Measurements from ENCODE around the gene NR2F6.
"Not testable (repeated sequence)": the region's sequence is repeated elsewhere in the genome, so short reads cannot be mapped to it uniquely, and the experiment has no call there.

Gene NR2F6

GRCh38 chr19:17209126-17210036, 36.3 kb downstream of the NR2F6 start:
- DNase-seq: peak; percentile 48 to 50

- no peak for DNase-seq
Measured at GRCh38 chr19:17206736-17207581, 38.8 kb downstream of the NR2F6 start.

GRCh38 chr19:17205237-17206140, 40.2 kb downstream of the NR2F6 start:
- peak; percentile 62 to 72 for DNase-seq

- no peak for DNase-seq
Measured at GRCh38 chr19:17202713-17203112, 43.0 kb downstream of the NR2F6 start.

- peak in 1 of 2 donors; percentile 27 for DNase-seq
Measured at GRCh38 chr19:17202249-17202648, 43.5 kb downstream of the NR2F6 start.

GRCh38 chr19:17200408-17201079, 45.2 kb downstream of the NR2F6 start:
- DNase-seq: no peak

GRCh38 chr19:17197666-17198065, 48.1 kb downstream of the NR2F6 start:
- DNase-seq: no peak

GRCh38 chr19:17196610-17197009, 49.1 kb downstream of the NR2F6 start:
- no peak for DNase-seq

GRCh38 chr19:17195106-17195505, 50.6 kb downstream of the NR2F6 start:
- no peak for DNase-seq

- no peak for DNase-seq
Measured at GRCh38 chr19:17194608-17195007, 51.1 kb downstream of the NR2F6 start.

GRCh38 chr19:17192751-17193150, 53.0 kb downstream of the NR2F6 start:
- no peak for DNase-seq

- not testable (repeated sequence) for DNase-seq
Measured at GRCh38 chr19:17191736-17192135, 54.0 kb downstream of the NR2F6 start.

- DNase-seq: no peak
Measured at GRCh38 chr19:17185590-17185989, 60.1 kb downstream of the NR2F6 start.

GRCh38 chr19:17184371-17184841, 61.3 kb downstream of the NR2F6 start:
- peak; percentile 41 to 68 for DNase-seq

- peak; percentile 19 to 46 for DNase-seq
Measured at GRCh38 chr19:17183858-17184321, 61.8 kb downstream of the NR2F6 start.

- DNase-seq: peak in 1 of 2 donors; percentile 36
Measured at GRCh38 chr19:17183271-17183761, 62.4 kb downstream of the NR2F6 start.
